Hematopoietic multipotent progenitor cell treated with erythropoietin and hydrocortisone succinate and interleukin-3 and kit ligand, for 6 days (in vitro differentiated cells): ENCODE results near the gene ST3GAL5.
A peak's percentile ranks its signal among the peaks of the same experiment; 100 is the strongest.
"Not testable (repeated sequence)": the region's sequence is repeated elsewhere in the genome, so short reads cannot be mapped to it uniquely, and the experiment has no call there.

ENCODE experiments used
- DNase-seq: peaks from one replicate; pipeline ENCODE4 v3.0.0-alpha.2; 2015

ST3GAL5 gene

DNA sequence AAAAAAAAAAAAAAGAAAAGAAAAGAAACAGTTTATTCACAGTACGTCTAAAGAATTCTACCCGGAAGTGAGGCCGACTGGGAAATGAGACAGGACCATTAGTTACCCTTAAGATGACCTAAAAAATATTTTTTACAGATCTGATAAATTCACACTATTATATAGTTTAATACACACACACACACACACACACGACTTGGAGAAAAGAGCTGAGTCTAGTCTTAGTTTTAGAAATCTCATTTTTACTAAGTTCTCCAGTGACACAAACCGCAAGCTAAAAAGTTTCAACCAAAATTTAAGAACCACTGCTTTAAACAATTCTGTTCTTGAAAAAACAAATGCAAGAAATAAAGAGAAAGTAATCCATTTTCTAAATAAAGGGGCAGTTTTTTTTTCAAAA lies 27.1 kb downstream of the ST3GAL5 start:
- no peak for DNase-seq

DNA sequence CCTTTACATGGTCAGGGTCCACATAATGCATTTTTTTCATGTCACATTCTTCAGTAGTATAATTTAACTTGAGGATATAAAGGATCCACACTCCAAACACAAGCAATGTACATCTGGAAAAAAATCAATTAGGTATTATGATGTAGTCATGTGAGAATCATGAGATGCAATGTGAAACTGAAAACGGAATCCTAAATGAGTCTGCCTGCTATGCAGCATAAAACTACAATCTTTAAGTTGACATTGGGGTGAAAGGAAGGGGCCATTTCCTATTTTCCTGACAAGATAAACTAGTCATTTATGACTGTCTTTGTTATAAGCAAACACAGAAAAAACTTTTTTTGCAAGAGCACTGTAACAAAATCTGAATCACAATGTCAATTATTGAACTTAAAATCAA lies 27.6 kb downstream of the ST3GAL5 start:
- no peak for DNase-seq

DNA sequence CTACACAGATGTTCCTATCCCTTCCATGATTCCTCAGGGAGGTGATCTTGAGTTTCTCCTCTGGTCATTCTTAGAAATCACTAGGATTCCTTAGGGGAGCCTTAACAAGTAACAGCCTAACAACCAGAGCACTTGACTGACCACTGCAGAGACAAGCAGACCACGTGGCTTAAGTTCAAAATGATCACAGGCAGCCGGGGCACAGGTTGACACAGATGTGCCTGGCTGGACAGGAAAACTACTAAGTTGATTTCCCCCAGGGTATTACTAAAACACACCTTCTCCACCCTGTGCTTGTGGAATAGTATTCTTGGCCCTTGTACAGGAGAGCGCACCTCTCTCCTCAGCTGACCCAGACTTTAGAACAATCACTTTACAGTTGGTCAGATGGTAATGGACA lies 29.9 kb downstream of the ST3GAL5 start:
- DNase-seq: no peak

DNA sequence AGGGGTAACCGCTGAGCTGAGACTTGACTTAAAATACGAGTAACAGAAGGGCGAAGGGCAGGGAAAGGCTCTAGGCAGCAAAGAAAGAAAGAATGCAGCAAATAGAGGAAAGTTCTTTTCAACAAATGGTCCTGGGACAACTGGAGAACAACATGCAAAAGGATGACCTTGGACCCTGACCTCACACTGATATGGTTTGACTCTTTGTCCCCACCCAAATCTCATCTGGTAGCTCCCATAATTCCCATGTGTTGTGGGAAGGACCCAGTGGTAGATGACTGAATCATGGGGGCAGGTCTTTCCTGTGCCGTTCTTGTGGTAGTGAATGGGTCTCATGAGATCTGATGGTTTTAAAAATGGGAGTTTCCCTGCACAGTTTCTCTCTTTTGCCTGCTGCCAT lies 33.9 kb downstream of the ST3GAL5 start:
- DNase-seq: no peak

DNA sequence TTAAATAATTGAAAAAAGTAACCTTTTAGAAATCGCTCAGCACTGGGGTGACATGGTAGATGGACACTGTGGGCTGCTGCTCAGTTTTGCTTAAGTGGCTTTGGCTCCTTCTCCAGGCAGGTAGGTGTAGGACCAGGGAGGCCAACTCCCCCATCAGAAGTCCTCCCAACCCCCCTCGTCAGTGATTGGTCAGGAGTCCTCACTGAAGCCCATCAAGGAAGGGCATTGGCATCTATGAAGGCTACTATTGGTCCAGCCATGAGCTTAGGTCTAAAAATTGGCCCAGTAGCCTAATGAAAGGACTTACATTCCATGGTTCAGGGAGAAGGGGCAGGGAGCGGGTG lies 34.7 kb downstream of the ST3GAL5 start:
- no peak for DNase-seq

DNA sequence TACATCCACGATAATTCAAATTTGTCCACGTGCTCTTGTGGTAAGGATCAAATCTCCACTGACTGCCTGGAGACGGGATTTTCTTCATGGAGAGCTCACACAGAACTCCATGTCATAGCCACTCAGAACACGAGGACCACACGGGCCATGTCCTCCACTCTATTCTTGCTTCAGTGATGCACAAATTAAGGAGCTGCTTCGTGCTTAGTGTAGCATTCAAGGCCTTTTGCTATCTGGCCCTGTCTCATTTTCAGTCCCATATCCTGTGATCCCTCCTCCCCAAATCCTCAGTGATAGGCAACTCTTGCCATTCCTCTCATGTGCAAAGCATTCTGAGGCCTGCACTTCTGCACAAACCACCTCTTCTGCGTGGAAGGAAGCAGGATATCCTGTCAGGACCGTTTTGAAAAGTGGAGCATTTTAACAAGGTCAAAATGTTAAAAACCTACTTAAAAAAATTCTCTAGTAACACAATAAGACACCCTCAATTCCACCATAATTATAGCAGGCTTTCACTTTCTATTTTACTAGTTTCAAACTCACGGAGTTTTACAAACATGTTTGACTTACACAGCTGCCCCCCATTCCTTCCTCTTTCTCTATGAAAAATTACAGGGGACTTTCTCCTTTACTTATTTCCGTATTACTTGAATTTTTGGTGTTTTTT lies 35.2 kb downstream of the ST3GAL5 start:
- peak; percentile 22 for DNase-seq

DNA sequence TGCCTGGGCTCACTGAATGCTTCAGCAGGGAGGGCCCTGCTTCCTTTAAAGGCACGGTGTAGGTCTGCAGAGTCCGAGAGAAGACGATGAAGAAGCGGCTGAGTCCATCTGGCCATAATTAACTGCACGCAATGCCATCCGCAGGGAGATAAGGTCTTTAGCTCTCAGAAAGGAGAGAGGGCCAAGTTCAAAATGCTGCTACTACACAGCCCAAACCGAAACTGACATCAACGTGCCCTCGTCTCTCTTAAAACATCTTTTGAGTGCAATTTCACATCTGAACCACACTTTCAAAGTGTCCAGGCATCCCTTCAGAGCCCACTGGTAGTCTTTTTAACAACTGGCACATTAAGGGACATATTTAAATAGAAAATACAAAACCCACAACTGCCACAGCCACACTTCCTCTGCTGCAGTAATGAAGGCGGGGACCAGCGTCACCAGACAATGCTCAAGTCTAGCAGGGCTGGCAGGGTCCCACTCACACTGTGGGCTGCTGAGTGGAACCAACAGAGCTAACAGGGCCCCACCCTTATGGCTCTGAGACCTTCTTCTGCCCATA lies 35.8 kb downstream of the ST3GAL5 start:
- peak; percentile 41 for DNase-seq

DNA sequence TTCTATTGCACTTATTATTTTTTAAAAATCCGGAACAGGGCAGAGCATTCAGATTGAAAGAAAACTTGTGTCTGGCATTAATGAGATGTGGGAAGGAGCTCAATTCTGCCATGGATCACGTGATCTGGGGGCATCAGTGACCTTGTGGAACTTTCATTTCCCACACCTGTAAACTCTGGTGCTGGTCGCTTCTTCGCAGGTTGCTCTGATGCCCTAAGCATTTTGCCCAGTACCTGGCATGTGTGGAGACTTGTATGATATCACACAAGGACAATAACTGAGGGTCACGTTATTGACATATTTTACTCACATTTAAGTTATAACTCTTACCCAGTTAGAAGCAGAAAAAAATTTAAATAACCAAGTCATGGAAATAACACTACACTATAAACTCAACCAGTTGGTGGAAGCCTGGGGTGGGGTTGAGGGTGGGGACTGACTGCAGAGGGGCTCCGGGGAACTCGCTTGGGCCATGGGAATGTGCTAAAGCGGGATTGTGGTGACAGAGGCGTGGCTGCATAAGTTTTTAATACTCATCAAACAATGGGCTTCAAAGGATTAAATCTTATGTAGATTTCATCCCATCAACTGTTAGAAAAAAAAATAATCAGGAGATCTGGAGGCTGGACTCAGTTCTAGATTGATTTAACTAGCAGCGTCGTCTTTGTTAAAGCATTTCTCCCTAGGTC lies 36.5 kb downstream of the ST3GAL5 start:
- DNase-seq: no peak

DNA sequence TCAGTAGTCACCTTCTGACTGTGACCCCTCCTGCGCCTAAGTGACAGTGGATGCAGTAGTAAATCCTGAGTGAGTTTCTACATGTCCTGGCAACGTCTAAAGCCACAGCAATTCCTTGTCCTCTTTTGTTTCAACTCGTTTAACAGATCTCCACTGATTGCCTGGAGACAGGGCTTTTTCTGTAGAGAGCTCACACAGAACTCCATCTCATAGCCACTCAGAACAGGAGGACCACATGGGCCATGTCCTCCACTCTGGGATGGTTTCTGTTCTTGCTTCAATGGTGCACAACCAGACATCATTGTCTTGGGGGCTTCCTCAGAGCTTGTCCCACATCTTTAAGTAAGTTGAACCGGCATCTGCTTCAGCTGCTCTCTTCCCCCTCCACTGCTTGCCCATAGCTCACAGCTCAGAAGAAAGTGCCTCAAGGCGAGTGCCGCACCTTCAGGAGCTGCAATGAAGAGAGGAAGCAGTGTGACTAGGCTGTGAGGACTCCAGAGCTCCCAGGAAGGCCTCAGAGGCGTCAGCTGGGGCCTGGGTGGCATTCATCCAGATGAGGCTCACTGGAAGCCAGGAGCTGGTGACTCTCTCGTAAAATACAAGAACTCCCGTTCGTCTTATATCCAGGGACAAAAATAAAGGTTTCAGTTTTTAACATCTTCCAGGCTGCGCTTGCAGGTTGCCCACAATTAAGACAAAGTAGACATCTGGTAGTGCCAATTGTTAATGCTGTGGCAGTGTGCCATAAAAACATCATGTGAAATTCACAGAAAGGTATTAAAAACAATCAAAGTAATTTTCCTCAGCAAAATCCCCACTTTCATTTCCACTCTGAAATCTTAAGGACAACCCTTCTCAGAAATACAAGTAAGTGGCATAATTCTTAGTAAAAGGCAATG lies 37.3 kb downstream of the ST3GAL5 start:
- DNase-seq: no peak

DNA sequence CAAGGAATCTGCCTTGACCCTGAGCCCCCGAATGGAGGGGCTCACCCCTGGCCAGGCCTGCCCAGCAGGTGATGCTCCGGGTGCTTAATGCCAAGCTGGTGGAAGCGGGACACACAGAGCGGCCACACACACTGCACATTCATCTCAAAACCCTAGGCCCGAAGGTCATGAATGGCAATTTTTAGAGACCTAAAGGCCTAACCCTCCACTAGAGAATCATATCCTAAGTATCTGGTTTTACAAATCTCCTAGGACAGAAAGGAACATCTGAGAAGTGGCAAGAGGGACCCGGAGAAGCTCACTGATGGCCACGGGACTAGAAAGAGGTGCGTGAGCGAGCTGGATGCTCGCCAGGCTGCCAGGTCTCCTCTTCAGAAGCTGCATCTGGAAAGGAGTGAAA lies 38.3 kb downstream of the ST3GAL5 start:
- no peak for DNase-seq

DNA sequence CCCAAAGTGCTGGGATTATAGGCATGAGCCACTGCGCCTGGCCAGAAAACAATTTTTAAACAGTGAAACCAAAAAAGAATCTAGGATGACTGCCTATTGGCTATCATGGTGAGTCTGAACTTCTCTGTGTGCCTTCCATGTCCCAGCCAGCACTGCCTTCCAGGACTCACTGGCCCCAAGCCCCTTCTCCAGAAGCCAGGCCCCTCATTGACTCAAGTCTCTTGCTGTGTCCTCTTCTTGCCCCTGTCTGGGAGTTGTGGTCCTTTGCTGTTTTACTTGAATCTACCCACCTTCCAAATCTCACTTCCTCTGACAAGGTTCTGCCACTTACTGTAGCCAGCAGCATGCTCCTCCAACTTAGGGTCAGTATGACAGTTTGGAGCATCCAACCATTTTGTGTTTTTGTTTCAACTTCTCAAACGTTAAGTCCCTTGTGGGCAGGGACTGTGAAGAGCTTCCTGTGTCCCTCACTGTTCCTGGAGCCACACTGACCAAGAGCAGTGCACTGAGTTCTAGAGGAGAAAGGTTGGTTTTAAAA lies 41.7 kb downstream of the ST3GAL5 start:
- no peak for DNase-seq

DNA sequence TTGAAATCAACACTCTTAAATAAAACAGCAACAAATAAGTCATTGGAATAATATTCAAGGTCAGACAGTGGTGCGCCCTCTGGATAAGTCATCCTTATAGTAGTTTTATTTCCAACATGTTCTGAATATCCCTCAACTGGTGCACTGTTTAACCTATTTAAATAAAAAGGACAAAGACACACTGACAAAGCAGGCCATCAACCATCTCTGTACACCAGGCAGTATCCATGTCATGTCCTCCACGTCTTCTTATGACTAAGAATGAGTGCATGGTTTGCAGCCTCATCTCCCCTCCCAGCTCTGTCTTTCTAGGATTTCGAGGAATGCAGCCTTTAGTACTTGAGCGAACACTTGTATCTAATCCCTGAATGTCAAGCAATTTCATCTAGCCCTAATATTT lies 42.4 kb downstream of the ST3GAL5 start:
- no peak for DNase-seq

DNA sequence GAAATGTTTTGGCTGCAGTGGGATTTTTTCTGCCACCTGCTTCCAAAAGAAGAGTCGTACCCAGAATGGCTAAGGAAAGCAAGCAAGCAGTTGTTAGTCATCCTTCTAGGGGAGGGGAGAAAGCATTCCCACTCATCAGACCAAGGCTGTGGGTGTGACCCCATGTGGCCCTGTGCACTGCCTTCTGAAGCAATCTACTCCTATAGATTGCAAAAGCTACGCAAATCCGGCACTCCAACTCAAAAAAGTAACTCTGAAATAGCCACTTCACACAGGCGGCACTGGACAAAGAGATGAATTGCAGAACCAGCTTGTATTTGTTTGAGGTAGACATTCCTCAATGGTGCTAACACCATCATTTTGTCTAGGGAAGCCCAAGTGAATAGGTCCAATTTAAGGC lies 44.3 kb downstream of the ST3GAL5 start:
- no peak for DNase-seq

DNA sequence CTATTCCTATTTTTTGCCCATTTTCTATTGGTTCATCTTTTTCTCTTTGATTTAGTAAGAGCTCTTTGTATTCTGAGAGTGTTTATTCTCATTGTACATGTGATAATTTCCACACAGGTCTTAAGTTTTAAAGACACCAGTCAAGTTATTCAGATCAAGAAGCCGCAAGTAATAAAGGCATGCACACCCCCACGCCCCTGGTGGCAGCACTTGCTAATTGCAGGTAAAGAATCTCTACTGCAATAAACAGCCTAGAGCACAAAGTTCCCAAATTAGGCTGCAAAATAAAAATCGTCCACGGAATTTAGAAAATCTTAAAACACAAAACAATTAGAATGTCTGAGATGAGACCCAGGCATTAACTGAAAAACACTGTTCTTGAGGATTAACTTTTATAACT lies 45.2 kb downstream of the ST3GAL5 start:
- peak; percentile 41 for DNase-seq

DNA sequence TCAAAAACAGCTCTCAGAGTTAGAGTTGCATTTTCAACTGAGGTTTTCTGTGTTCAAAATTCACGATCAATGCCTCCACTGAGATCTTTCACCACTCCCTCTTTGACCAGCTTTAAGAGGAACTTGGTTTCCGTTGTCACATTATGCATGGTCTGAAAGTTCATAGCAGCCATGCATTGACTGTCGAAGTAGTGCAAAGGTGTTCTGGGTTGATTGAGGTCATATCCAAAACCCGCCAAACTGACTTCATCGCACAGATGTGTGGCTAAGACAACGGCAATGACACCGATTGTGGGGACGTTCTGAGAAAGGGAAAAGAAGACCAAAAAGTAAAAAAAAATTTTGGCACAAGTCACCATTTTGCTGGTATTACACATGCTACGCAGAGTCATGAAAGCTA lies 48.7 kb downstream of the ST3GAL5 start:
- no peak for DNase-seq

DNA sequence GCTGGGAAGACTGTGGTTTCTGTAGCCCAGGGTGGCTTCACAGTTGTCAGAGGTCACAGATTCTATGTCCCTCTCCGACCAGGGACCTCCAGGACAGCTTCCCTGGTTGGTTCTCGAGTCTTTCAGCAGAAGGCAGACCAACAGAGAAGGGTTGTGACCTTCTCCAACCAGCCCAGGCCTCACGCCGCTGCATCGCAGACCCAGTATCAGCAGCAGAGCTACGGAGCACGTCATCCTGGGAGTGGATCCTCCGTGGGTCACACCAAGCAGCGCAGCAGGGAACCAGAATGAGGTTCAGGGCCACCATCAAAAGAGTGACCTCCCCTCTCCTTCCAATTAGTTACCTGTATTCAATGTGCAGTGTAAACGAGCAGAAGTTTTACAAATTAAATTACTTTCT lies 49.3 kb downstream of the ST3GAL5 start:
- no peak for DNase-seq

DNA sequence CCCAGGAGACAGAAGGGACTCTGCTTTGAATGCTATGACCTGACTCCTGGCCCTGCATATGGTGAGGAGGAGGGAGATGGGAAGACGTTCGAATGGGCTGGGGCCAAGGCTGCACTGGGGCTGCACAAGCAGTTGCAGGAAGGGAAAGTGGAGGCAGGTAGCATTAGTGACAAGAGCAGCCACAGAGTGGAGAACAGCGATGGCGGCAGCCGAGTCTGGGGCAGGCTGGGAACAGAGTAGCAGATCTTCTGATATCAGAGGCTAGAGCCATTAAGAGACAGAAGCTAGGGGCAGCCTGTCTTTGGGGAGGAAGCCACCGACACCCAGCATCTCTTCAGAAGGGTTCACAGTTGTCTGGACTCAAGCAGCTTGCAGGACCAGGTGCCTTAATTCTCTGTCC lies 50.1 kb downstream of the ST3GAL5 start:
- no peak for DNase-seq

DNA sequence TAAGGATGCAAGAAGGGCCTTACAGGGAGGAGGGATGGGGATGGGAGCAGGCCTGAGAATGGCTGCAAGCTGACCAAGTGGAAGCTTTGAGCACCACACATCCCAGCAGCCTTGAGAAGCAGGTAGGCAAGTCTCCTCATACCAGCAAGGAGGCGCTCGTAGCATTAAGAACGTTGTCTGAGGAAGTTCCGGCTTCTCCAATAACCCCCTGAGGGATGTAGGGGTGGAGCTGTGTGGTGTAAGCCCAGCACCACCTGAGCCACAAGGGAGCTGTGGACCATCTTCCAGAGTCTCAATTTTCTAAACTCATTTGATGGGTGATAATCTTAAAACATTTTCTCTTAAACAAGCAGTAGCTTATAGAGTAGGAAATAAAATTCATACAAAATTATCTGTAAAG lies 50.6 kb downstream of the ST3GAL5 start:
- DNase-seq: no peak

DNA sequence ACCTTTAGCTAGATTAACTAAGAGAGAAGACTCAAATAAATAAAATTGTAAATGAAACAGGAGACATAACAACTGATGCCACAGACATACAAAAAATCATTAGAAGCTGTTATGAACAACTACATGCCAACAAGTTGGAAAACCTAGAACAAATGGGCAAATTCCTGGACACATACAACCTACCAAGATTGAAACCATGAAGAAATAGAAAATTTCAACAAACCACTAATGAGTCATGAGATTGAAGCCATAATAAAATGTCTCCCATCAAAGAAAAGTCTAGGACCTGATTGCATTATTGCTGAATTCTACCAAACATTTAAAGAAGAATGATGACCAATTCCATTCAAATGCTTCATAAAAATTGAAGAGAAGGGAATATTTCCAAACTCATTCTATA lies 54.3 kb downstream of the ST3GAL5 start:
- no peak for DNase-seq

DNA sequence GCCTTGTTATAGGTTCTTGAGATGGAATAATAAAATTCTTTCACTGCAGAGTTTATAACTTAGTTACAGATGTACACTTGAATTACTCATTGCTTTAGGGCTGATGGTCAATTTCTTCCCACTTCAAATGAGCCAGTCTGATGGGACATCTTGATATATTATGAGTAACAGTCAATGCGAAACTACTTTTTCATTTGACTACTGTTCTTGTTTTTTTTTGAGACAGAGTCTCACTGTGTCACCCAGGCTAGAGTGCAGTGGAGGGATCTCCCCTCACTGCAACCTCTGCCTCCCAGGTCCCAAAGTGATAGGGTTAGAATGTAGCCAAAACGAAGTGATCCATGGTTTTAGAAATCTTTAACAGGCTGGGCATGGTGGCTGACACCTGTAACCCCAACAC lies 57.1 kb downstream of the ST3GAL5 start:
- DNase-seq: no peak

DNA sequence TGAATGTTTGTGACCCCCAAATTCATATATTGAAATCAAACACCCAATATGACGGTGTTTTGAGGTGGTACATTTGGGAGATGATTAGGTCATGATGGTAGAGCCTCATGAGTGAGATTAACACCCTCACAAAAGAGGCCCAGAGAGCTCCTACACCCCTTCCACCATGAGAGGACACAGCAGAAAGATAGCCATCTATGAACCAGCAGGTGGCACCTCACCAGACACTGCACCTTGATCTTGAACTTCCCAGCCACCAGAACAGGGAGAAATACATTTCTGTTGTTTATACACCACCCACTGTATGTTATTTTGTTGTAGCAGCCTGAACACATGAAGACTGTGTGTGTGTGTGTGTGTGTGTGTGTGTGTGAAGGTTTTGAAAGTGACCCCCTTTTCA lies 58.1 kb downstream of the ST3GAL5 start:
- no peak for DNase-seq

DNA sequence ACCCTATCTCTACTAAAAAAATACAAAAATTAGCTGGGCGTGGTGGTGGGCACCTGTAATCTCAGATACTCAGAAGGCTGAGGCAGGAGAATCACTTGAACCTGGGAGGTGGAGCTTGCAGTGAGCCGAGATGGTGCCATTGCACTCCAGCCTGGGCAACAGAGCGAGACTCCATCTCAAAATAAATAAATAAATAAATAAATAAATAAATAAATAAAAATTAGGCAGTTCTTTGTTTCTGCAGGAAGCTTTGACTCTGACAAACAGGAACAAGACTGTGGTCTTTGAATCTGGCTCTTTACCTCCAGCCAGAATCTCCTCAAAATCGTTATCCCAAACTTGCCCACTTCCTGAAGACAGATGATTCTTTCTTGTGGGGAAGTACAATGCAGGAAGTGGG lies 59.4 kb downstream of the ST3GAL5 start:
- DNase-seq: not testable (repeated sequence)

DNA sequence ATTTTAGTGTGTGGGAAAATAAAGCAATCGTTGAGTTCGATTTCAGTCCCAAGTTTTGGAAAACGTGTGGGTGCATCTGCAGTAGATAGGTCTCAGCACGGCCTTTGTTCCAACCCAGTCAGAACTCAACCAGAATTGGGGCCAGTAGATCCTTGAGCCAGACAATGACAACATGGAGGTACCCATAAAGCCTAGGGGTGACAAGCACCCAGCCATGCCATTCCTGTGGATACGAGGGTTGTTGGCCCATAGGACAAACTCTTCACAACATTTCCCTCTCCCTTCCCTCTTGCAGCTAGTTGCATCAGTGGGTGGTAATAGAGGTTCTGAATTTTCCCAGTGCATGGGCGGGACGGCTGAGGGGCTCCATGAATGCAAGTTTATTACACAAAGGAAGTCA lies 60.1 kb downstream of the ST3GAL5 start:
- no peak for DNase-seq
